H7 (cell line): Measurements from ENCODE around the gene MS4A10. TPM values are rescaled to one million over a fixed set of nuclear protein-coding genes. Genes with fewer than 3 reads are reported as not detected.
"Not testable (repeated sequence)": the region's sequence is repeated elsewhere in the genome, so short reads cannot be mapped to it uniquely, and the experiment has no call there.

Experiments used
- DNase-seq: peaks from one replicate; pipeline ENCODE4 v3.0.0; 2012
- H3K27me3 ChIP-seq: 2 replicates; pipeline ENCODE4 v1.6.0; 2011; ENCODE audit warnings: mild to moderate bottlenecking, low read length; ENCODE audit not compliant: control insufficient read depth, insufficient read depth
- H3K36me3 ChIP-seq: replicated peaks from 2 replicates; pipeline ENCODE4 v1.5.1; 2011; ENCODE audit warnings: low read length; ENCODE audit not compliant: control insufficient read depth, insufficient read depth
- H3K4me3 ChIP-seq: 2 replicates; pipeline ENCODE4 v1.5.1; 2011; ENCODE audit warnings: low read depth, mild to moderate bottlenecking, control low read depth, low read length, moderate library complexity; ENCODE audit not compliant: insufficient read depth
- total RNA-seq: library from RNA; depleted of rRNA; stranded (reverse); fragments of >200 nt; shearing (Covaris generic); gene quantifications from 2 replicates; pipeline ENCODE4 v1.2.3, GENCODE V29; 2014

MS4A10 gene
- total RNA-seq, 1 experiment from 2014 or later, result not detected

DNA sequence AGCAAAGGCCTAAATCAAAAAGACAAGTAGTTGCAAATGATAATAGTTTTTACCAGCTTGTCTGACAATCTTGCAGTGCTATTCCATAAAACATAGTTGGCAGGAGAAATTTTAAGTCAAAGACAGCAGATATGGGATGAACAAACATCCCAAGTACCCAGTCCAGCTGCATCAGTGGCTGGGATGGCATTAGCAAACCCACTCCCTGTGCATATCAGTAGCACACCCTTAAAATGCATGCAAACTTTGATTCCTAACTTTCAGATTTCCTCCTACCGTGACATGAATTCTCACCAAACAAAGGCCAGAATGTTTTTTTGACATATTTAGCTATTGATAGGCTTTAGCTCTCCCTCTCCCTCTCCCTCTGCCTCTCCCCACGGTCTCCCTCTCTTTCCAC lies 29.0 kb downstream of the MS4A10 start:
- H3K36me3 ChIP-seq, result no peaks in the 10 kb centered on the region
- H3K4me3 ChIP-seq, result no peak overlapping the region
- H3K27me3 ChIP-seq, result no peaks in the 10 kb centered on the region
- no peak for DNase-seq

DNA sequence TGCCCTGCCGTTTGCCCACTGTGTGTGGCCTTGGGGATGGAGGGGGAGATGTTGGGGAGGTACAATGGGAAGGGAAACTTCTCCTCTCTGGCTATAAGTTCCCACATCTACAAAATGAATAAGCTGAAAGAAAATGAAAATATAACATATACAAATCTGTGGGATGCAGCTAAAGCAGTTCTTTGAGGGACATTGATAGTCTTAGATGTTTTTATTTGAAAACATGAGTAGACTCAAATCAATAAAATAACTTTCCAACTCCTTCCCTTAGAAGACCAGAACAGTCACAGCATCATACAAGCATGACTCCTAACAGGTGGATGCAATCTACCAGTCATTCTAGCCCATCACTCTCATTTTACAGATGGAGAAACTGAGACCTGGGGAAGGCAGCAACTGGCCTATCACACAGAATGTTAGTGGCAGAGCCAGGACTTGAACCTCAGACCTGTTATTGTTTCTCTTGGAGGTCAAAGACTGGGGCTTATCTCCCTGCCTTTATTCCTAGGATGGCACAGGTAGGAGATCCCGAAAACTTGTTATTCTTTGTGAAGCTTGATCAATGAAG lies 31.5 kb downstream of the MS4A10 start:
- Histone ChIP-seq H3K36me3 (no peaks in the 10 kb centered on the region), H3K4me3 (no peak overlapping the region), H3K27me3 (no peaks in the 10 kb centered on the region)
- DNase-seq, result no peak

DNA sequence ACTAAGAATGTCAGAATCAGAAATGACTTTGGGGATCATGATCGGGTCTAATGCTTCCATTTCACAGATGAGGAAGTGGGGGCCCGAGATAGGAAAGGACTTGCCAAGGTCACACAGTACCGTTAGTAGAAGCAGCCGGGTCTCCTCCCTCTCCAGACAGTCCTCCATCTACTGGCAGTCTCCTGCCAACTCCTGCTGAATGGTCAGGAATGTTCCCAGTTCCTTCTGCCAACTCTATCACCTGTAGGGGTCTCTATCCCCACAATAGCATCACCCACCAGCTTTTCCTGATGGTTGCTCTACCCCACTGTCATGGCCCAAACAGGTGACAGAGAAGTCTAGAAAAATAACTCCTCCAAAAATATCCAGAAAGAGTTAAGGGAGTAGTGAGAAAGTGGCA lies 32.9 kb downstream of the MS4A10 start:
- Histone ChIP-seq H3K4me3 (no peak overlapping the region), H3K27me3 (no peaks in the 10 kb centered on the region), H3K36me3 (no peaks in the 10 kb centered on the region)
- no peak for DNase-seq

DNA sequence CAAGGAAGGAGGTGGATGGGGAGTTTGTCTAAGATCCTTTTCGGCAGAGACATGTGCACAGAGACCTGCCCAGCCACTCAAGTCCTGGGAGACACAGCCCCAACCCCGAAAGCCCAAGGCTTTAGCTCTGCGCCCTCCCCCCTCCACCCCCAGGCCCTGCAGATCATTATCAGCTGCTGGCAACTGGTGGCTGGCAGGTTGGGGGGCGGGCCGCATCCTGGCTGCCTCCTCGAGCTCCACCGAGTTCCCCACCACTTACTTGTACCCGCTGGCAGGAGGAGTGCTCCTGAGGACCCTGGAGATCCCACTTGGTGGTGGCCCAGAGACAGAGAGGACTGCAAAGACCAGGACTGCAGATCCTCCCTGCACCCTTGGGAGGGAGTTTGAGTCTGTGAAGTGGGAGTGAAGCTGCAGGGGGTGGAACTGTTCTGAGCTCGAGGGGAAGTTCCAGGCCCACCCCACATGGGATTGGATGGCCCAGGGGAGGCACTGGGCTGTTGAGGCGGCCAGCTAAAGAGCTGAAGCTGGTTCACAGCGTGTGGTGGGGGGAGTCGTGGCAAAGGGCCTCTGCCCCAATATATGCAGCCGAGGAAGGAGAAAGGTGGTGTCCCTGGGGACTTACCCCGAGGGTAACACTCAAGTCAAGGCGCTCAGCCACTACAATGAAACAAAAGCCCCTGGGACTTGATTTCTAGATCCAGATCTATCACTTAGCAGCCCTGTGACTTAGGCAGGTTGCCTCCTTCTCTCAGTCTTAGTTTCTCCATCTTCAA lies 36.9 kb downstream of the MS4A10 start:
- Histone ChIP-seq H3K36me3 (no peaks in the 10 kb centered on the region), H3K4me3 (no peak overlapping the region)

DNA sequence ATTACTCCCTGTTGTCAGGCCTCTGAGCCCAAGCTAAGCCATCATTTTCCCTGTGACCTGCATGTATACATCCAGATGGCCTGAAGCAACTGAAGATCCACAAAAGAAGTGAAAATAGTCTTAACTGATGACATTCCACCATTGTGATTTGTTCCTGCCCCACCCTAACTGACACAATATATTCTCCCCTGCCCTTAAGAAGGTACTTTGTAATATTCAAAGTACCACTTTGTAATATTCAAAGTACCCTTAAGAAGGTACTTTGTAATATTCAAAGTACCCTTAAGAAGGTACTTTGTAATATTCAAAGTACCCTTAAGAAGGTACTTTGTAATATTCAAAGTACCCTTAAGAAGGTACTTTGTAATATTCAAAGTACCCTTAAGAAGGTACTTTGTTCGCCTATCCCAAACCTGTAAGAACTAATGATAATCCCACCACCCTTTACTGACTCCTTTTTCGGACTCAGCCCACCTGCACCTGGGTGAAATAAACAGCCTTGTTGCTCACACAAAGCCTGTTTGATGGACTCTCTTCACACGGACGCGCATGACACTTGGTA lies 38.7 kb downstream of the MS4A10 start:
- H3K4me3 ChIP-seq, DNase-seq: not testable (repeated sequence)

More for the DNA sequence above, 36.9 kb downstream of the MS4A10 start:
- no peaks in the 10 kb centered on the region for H3K27me3 ChIP-seq
- peak; percentile 20 for DNase-seq

DNA sequence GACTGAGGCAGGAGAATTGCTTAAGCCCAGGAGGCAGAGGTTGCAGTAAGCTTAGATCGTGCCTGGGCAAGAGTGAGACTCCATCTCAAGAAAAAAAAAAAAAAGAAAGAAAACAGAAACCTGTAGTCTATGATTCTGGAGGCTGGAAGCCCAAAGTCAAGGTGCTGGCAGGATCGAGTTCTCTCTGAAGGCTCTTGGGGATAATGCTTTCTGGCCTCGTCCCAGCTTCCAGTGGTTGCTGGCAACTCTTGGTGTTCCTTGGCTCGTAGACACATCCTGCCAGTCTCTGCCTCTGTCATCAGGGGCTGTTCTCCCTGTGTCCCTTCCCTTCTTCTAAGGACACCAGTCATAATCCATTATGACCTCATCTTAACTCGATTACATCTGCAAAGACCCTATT lies 40.0 kb downstream of the MS4A10 start:
- no peaks in the 10 kb centered on the region for H3K36me3 ChIP-seq
- no peak for DNase-seq

More for the DNA sequence above, 38.7 kb downstream of the MS4A10 start:
- H3K27me3 ChIP-seq, H3K36me3 ChIP-seq: not testable (repeated sequence)

DNA sequence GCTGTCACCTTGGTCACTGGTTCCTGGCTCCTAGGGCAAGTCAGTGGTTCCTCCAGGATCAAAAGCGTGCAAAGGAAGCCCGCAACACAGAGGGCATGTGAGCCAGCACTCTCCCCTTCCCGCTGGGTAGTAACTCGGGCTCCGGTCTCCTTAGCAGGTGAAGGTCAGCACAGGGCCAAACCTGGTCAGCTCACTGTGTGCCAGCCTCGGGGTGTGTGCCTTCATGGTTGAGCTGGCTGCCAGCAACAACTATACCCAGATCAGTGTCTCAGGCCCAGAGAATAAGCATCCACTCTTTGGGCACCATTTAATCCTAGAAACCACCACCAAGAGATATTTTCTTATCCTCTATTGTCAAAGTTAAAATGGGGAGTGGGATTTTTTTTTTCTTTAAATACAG lies 40.7 kb downstream of the MS4A10 start:
- no peak for DNase-seq
- H3K36me3 ChIP-seq, result no peaks in the 10 kb centered on the region
- no peaks in the 10 kb centered on the region for H3K27me3 ChIP-seq
- no peak overlapping the region for H3K4me3 ChIP-seq

More for the DNA sequence above, 40.0 kb downstream of the MS4A10 start:
- H3K27me3 ChIP-seq, result no peaks in the 10 kb centered on the region
- H3K4me3 ChIP-seq, result no peak overlapping the region

DNA sequence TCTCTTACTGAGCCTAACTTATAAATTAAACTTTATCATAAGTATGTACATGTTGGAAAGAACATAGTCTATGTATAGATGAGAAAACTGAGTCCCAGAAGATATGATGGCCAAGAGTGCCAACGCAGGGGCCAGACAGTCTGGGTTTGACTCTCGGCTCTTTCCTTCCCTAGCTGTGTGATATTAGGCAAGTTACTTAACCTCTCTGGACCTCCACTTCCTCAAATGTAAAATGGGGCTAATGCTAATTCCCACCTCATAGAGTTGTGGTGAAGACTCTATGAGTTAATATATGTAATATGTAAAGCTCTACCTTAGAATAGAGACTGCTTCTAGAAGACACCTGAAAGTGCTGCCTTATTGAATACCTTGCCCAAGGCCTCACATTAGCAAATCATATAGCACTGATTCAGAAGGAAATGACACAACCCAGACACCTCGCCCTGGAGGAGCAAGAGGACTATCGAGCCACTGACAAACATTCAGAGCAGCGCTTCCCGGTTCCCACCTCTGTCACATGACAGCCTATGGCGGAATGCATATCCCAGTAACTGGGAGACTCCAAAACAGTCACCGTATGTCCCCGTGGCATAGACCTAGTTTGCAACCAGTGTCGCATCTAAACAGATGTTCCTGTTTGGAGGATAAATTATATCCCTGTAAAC lies 45.5 kb downstream of the MS4A10 start:
- Histone ChIP-seq H3K36me3 (no peaks in the 10 kb centered on the region), H3K4me3 (no peak overlapping the region), H3K27me3 (no peaks in the 10 kb centered on the region; the same call in 1 of the 2 replicates)
- DNase-seq, result no peak

DNA sequence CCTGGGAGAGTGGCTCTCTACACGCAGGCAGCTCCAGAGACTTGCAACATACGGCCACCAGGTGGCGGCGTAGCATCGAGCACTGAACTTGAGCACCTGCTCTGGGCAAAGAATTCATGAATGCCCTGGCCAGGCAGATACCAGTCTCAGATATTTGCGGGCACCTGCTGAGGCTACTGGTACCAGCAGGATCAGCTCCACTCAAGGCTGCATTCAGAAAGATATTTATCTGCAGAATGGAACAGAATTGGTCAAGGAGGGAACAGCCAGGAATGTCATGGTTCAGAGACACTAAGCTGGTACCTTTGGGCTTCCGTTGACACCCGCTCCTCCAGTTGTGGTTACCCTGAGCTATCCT lies 46.0 kb downstream of the MS4A10 start:
- peak; percentile 87 for DNase-seq
- Histone ChIP-seq H3K36me3 (no peaks in the 10 kb centered on the region), H3K4me3 (no peak overlapping the region), H3K27me3 (no peaks in the 10 kb centered on the region; the same call in 1 of the 2 replicates)

DNA sequence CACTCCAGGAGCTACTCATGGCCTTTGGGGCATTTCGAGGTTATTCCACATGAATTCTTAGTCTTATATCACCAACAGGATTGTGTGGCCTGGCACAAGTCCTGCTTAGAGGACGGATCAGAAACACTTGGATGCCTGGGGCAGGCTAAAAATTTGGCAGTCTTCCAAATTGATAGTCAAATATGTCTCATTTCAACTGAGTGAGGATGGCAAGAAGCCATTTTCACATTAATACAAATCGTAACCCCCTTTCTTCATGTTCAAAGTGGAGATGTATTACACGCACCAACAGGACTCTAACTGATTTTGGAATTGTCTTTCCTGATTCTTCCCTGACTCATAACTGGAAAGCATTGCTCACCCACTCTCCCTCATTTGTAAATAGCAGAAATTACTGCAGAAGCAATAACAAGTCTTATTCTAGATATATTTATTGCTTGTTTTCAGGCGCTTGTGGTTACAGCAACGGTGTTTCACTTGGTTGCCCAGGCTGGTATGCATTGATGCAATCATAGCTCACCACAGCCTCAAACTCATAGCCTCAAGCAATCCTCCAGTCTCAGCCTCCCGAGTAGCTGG lies 46.5 kb downstream of the MS4A10 start:
- no peaks in the 10 kb centered on the region for H3K36me3 ChIP-seq
- no peak overlapping the region for H3K4me3 ChIP-seq
- no peaks in the 10 kb centered on the region; the same call in 1 of the 2 replicates for H3K27me3 ChIP-seq
- no peak for DNase-seq

DNA sequence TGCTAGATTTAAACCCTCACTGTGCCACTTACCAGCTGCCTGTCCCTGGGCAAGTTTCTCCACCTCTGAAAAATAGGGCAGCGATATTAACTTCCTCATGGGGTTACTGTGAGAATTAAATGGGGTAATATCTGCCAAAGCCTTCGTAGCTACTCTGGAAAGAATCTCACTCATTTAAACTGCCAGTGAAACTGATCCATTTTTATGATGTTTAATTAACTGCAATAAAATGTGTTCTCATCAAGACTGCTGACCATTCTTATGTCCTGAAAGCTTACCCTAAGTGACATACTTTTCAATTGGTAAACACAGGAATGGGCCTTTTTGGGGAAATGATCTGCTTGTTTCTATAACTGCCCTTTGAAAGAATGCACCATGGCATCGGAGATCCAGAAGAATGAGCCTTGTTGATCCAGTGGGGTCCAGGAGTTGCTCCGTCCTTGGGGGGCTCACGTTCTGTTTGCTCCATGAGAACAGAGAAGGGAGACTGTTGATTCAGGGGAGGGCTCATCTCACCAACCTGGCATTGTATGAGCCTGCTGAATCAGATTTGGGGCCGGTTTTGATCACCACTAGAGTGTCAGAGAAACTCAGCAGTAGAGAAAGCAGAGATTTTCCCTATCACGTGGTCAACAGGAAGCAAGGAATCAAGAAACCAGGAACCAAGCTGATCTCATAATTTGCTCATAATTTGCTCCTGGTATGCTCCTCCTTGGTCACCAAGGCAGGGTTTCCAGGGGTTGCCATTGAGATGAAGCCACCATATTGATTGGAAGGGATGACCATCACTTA lies 49.8 kb downstream of the MS4A10 start:
- no peak overlapping the region for H3K4me3 ChIP-seq
- no peaks in the 10 kb centered on the region for H3K36me3 ChIP-seq
- H3K27me3 ChIP-seq, result peaks cover 1% of the 10 kb centered on the region; the same call in 1 of the 2 replicates
- no peak for DNase-seq

DNA sequence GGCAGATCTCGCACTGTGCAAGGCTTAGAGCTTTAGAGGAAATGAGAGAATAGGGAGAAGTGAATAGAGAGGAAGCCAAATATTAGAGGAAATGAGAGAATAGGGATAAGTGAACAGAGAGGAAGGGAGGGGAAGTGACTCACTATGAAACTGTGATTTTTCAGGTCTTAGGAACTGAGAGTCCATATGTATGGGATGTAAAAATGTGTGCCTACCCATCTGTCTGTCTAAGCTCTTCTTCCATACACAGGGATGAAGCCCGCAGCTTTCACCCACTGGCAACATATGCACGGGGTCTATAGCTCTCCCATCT lies 50.4 kb downstream of the MS4A10 start:
- Histone ChIP-seq H3K27me3 (peaks cover 1% of the 10 kb centered on the region; the same call in 1 of the 2 replicates), H3K4me3 (no peak overlapping the region), H3K36me3 (no peaks in the 10 kb centered on the region)
- DNase-seq, result no peak

DNA sequence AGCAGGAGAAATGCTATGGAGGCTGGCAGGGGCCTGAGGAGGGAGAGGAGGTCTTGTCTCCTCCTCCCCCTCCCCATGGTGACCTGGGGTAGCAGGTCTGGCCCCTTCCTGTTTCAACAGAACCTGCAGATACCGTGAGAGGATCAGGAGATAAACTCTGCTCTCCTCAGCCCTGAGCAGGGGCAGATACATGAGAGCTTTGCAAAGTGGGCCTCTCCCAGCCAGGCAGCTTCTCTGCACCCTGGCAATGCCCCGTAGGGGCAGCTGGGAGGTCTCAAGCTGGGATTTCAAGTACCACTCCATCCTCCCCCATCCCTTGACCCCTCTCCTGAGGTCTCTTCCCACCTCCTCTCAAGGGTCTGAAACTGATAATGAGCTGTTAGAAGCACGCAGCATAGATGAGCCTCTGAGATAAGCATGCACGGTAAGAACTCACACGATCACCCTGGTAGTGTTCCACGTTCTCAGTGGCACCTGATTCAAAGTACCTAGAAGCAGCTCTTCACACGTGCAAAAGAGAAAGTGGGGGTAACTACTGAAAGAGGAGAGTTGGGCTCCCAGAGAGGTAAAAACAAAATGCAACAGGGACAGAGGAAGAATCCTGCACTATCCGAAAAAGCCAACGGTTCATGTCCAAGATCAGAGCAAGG lies 51.9 kb downstream of the MS4A10 start:
- Histone ChIP-seq H3K27me3 (peaks cover 1% of the 10 kb centered on the region; the same call in 1 of the 2 replicates), H3K4me3 (no peak overlapping the region), H3K36me3 (no peaks in the 10 kb centered on the region)
- DNase-seq, result no peak

DNA sequence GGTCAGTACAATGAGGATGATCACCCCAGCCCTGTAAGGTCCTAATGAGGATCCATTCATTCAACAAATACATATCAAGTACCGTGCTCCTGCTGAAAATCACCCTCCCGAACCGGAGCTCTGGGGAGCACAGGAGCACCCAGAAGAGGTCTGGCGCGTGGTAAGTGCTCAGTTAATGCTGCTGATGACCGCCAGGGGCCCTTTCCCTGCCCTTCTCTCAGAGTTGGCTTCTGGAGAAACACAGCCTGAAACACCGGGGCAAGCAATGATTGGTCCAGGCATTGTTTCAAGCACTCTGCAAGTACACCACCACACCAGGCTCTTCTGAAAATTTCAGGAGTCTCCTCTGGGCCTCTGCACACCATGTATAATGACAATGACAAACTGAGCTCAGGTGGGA lies 53.0 kb downstream of the MS4A10 start:
- DNase-seq, result peak; percentile 70

More for the DNA sequence above, 53.0 kb downstream of the MS4A10 start:
- Histone ChIP-seq H3K27me3 (peaks cover 1% of the 10 kb centered on the region; the same call in 1 of the 2 replicates), H3K4me3 (no peak overlapping the region), H3K36me3 (no peaks in the 10 kb centered on the region)
